Skeletal muscle cell (primary cell): ENCODE results near the gene C12orf43.

ENCODE experiments used
- DNase-seq: peaks from one replicate; pipeline ENCODE4 v3.0.0-alpha.2; 2010; ENCODE audit warnings: low read depth
- H3K4me3 ChIP-seq: 2 replicates; pipeline ENCODE4 v1.5.1; 2011; ENCODE audit warnings: low read depth, mild to moderate bottlenecking, control low read depth, low read length, moderate library complexity

The C12orf43 gene

GRCh38 chr12:121033625-121034349 is 17.5 kb upstream of the C12orf43 start:
- DNase-seq = peak; percentile 29

GRCh38 chr12:121030576-121031212 is 14.4 kb upstream of the C12orf43 start:
- H3K4me3 ChIP-seq = no peak overlapping the region
- no peak for DNase-seq

More at GRCh38 chr12:121033625-121034349, 17.5 kb upstream of the C12orf43 start:
- H3K4me3 ChIP-seq = no peak overlapping the region

- no peak for DNase-seq
- H3K4me3 ChIP-seq = no peak overlapping the region
These were observed 10.2 kb upstream of the C12orf43 start for GRCh38 chr12:121026274-121027045.

- no peak overlapping the region for H3K4me3 ChIP-seq
- DNase-seq = no peak
These were observed 9.3 kb upstream of the C12orf43 start for GRCh38 chr12:121025442-121026226.

GRCh38 chr12:121023799-121024198 is 7.5 kb upstream of the C12orf43 start:
- DNase-seq = no peak
- no peak overlapping the region for H3K4me3 ChIP-seq

- DNase-seq = no peak
- no peak overlapping the region for H3K4me3 ChIP-seq
These were observed 6.4 kb upstream of the C12orf43 start for GRCh38 chr12:121022713-121023112.

- no peak for DNase-seq
- H3K4me3 ChIP-seq = no peak overlapping the region
These were observed 5.5 kb upstream of the C12orf43 start for GRCh38 chr12:121021754-121022153.

- DNase-seq = no peak
- H3K4me3 ChIP-seq = no peak overlapping the region
These were observed 2.8 kb upstream of the C12orf43 start for GRCh38 chr12:121018860-121019617.

GRCh38 chr12:121017966-121018491 is 1.7 kb upstream of the C12orf43 start:
- no peak overlapping the region for H3K4me3 ChIP-seq
- no peak for DNase-seq

GRCh38 chr12:121013715-121014114 is 2.6 kb downstream of the C12orf43 start:
- no peak overlapping the region for H3K4me3 ChIP-seq
- no peak for DNase-seq

GRCh38 chr12:121011820-121012219 is 4.5 kb downstream of the C12orf43 start:
- H3K4me3 ChIP-seq = no peak overlapping the region
- no peak for DNase-seq

- no peak overlapping the region for H3K4me3 ChIP-seq
- DNase-seq = no peak
These were observed 5.4 kb downstream of the C12orf43 start for GRCh38 chr12:121010860-121011259.

GRCh38 chr12:121009741-121010140 is 6.5 kb downstream of the C12orf43 start:
- peak; percentile 5 for DNase-seq
- H3K4me3 ChIP-seq = no peak overlapping the region

- H3K4me3 ChIP-seq = no peak overlapping the region
- no peak for DNase-seq
These were observed 7.8 kb downstream of the C12orf43 start for GRCh38 chr12:121008347-121009098.

GRCh38 chr12:121005346-121005815 is 10.9 kb downstream of the C12orf43 start:
- no peak overlapping the region for H3K4me3 ChIP-seq
- no peak for DNase-seq

GRCh38 chr12:121004253-121004815 is 12.0 kb downstream of the C12orf43 start:
- no peak overlapping the region for H3K4me3 ChIP-seq
- DNase-seq = no peak

GRCh38 chr12:121003650-121004049 is 12.6 kb downstream of the C12orf43 start:
- DNase-seq = no peak
- H3K4me3 ChIP-seq = no peak overlapping the region
